Panc1 (cell line): ENCODE measurements around the gene SIGLEC8. TPM values are rescaled to one million over a fixed set of nuclear protein-coding genes. Genes with fewer than 3 reads are reported as not detected.

Source experiments
- ATAC-seq: fragments of 200-7000 bp; cut with Tn5 transposase; 2 replicates; pipeline ENCODE4 v1.9.1; 2020; ENCODE audit warnings: mild to moderate bottlenecking, moderate library complexity
- BruUV-seq: library from RNA; stranded (reverse); fragments of 400-500 nt; replicated peaks from 2 replicates; lab custom pipeline; 2021; lab: Mats Ljungman, UMichigan
- CTCF ChIA-PET: fragments of 300-600 bp; sonication (Branson Sonifier 250); formaldehyde crosslinking; loops from one replicate; lab custom pipeline; 2022; ENCODE audit warnings: antibody characterized with exemption; lab: Charles Lee
- POLR2A ChIA-PET: fragments of 300-600 bp; sonication (Branson Sonifier 250); formaldehyde crosslinking; loops from one replicate; lab custom pipeline; 2022; ENCODE audit warnings: antibody characterized with exemption; lab: Charles Lee
- DNase-seq: peaks from one replicate; pipeline ENCODE4 v3.0.0-alpha.2; 2010; ENCODE audit warnings: low read depth, low spot score
- H3K27ac ChIP-seq: 2 replicates; pipeline ENCODE4 v1.5.1; 2011; ENCODE audit warnings: mild to moderate bottlenecking, low read length, inconsistent platforms
- H3K27me3 ChIP-seq: fragments of 200-500 bp; sonication (Bioruptor generic); 2 replicates; pipeline ENCODE4 v1.6.0; 2014; ENCODE audit warnings: low read length, inconsistent platforms; ENCODE audit not compliant: control insufficient read depth, insufficient read depth
- H3K36me3 ChIP-seq: fragments of 200-500 bp; sonication (Bioruptor generic); 2 replicates; pipeline ENCODE4 v1.5.1; 2014; ENCODE audit warnings: inconsistent platforms, mild to moderate bottlenecking, low read length, moderate library complexity; ENCODE audit not compliant: control insufficient read depth, insufficient read depth
- H3K4me1 ChIP-seq: 2 replicates; pipeline ENCODE4 v1.5.1; 2011; ENCODE audit warnings: inconsistent platforms, mild to moderate bottlenecking, low read length, moderate library complexity; ENCODE audit not compliant: control insufficient read depth, insufficient read depth
- H3K4me3 ChIP-seq, 2 experiments: 2 replicates each; pipeline ENCODE4 v1.5.1; 2011 to 2012; ENCODE audit warnings: low read depth in 2 of 2, low read length in 2 of 2, mild to moderate bottlenecking in 2 of 2, inconsistent platforms in 1 of 2, moderate library complexity in 1 of 2
- H3K9me3 ChIP-seq: fragments of 200-500 bp; sonication (Bioruptor generic); 2 replicates; pipeline ENCODE4 v1.5.1; 2014; ENCODE audit warnings: low read depth, mild to moderate bottlenecking, inconsistent platforms, low read length, moderate library complexity; ENCODE audit not compliant: control insufficient read depth, insufficient read depth
- POLR2AphosphoS5 ChIP-seq: IDR thresholded peaks from 2 replicates; pipeline ENCODE4 v1.6.1; 2012; ENCODE audit warnings: mild to moderate bottlenecking, low read depth, low read length, moderate library complexity
- SIN3A ChIP-seq: IDR thresholded peaks from 2 replicates; pipeline ENCODE4 v1.6.1; 2012; ENCODE audit warnings: low read depth, mild to moderate bottlenecking, low read length, moderate library complexity, borderline replicate concordance; ENCODE audit not compliant: insufficient read depth
- TCF7L2 ChIP-seq: IDR thresholded peaks from 2 replicates; pipeline ENCODE4 v1.6.1; 2011; ENCODE audit warnings: mild to moderate bottlenecking, low read depth, low read length, inconsistent platforms
- in situ Hi-C: cut with HindIII; loops from 2 replicates; pipeline ENCODE4 v1.10.0; 2016; ENCODE audit warnings: low sequenced_read_pairs, low pct_unique_long_range_greater_than_20kb
- intact Hi-C: fragments of 100-400 bp; cut with micrococcal nuclease; formaldehyde crosslinking; loops from one replicate; pipeline ENCODE4 v1.10.0; 2022; ENCODE audit not compliant: unreplicated experiment
- total RNA-seq: library from RNA; stranded (reverse); gene quantifications from one replicate; pipeline ENCODE4 v1.2.1, GENCODE V29; 2021; ENCODE audit not compliant: unreplicated experiment
- TF ChIP-seq, protein P1 (sequence below): fragments of 450-650 bp; IDR thresholded peaks from 2 replicates; pipeline ENCODE4 v1.5.1; 2017; ENCODE audit warnings: mild to moderate bottlenecking
- TF ChIP-seq, protein P2 (sequence below), 2 experiments: IDR thresholded peaks; 2 replicates each; pipeline ENCODE4 v1.6.1; 2011 to 2012; ENCODE audit warnings: low read depth in 2 of 2, control low read depth in 1 of 2, low read length in 1 of 2, mild to moderate bottlenecking in 1 of 2, moderate library complexity in 1 of 2; ENCODE audit not compliant: insufficient read depth in 1 of 2

The SIGLEC8 gene
- total RNA-seq, 1 experiment from 2014 or later = not detected

DNA sequence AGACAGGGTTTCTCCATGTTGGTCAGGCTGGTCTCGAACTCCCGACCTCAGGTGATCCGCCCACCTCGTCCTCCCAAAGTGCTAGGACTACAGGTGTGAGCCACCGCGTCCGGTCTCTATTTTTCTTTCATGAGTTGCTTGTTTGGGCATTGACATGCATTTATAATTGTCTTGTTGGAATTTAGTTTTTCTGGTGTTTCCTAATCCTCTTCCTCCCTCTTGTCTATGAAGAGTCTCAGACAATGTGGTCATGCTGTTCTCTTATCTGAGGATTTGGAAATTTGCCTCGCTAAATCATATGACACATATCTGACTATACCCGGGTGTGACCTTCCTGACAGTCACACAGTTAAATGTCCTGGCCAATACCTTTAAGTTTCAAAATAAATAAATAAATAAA, 12.7 kb upstream of the SIGLEC8 start:
- DNase-seq (no peak), ATAC-seq (no peak)
- POLR2A ChIA-PET = no interaction called here
- TF ChIP-seq, protein P1, sequence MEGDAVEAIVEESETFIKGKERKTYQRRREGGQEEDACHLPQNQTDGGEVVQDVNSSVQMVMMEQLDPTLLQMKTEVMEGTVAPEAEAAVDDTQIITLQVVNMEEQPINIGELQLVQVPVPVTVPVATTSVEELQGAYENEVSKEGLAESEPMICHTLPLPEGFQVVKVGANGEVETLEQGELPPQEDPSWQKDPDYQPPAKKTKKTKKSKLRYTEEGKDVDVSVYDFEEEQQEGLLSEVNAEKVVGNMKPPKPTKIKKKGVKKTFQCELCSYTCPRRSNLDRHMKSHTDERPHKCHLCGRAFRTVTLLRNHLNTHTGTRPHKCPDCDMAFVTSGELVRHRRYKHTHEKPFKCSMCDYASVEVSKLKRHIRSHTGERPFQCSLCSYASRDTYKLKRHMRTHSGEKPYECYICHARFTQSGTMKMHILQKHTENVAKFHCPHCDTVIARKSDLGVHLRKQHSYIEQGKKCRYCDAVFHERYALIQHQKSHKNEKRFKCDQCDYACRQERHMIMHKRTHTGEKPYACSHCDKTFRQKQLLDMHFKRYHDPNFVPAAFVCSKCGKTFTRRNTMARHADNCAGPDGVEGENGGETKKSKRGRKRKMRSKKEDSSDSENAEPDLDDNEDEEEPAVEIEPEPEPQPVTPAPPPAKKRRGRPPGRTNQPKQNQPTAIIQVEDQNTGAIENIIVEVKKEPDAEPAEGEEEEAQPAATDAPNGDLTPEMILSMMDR = no peak
- TF ChIP-seq POLR2AphosphoS5 = no peak
- no peak for TF ChIP-seq SIN3A
- TF ChIP-seq, protein P2, sequence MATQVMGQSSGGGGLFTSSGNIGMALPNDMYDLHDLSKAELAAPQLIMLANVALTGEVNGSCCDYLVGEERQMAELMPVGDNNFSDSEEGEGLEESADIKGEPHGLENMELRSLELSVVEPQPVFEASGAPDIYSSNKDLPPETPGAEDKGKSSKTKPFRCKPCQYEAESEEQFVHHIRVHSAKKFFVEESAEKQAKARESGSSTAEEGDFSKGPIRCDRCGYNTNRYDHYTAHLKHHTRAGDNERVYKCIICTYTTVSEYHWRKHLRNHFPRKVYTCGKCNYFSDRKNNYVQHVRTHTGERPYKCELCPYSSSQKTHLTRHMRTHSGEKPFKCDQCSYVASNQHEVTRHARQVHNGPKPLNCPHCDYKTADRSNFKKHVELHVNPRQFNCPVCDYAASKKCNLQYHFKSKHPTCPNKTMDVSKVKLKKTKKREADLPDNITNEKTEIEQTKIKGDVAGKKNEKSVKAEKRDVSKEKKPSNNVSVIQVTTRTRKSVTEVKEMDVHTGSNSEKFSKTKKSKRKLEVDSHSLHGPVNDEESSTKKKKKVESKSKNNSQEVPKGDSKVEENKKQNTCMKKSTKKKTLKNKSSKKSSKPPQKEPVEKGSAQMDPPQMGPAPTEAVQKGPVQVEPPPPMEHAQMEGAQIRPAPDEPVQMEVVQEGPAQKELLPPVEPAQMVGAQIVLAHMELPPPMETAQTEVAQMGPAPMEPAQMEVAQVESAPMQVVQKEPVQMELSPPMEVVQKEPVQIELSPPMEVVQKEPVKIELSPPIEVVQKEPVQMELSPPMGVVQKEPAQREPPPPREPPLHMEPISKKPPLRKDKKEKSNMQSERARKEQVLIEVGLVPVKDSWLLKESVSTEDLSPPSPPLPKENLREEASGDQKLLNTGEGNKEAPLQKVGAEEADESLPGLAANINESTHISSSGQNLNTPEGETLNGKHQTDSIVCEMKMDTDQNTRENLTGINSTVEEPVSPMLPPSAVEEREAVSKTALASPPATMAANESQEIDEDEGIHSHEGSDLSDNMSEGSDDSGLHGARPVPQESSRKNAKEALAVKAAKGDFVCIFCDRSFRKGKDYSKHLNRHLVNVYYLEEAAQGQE (IDR thresholded peaks at IDR 0.05; ENCODE audit: insufficient read depth in 1 of 2, low read depth in 2 of 2, low read length in 1 of 2) = no peak
- TF ChIP-seq TCF7L2 = no peak
- no TSS peak for BruUV-seq
- CTCF ChIA-PET = interaction anchor here (1.1 kb wide), 1 partner anchor 190 kb away, joined by 3 read pairs; no protein-coding TSS in a partner anchor
- H3K9me3 ChIP-seq = no peaks in the 10 kb centered on the region
- no peaks in the 10 kb centered on the region; the same call in 1 of the 2 replicates for H3K27me3 ChIP-seq
- intact Hi-C loops (no loop called here), in situ Hi-C loops (no loop called here)
- H3K4me3 ChIP-seq = no peak overlapping the region
- no peaks in the 10 kb centered on the region for H3K36me3 ChIP-seq
- no peaks in the 10 kb centered on the region for H3K4me1 ChIP-seq
- H3K27ac ChIP-seq = no peak overlapping the region

DNA sequence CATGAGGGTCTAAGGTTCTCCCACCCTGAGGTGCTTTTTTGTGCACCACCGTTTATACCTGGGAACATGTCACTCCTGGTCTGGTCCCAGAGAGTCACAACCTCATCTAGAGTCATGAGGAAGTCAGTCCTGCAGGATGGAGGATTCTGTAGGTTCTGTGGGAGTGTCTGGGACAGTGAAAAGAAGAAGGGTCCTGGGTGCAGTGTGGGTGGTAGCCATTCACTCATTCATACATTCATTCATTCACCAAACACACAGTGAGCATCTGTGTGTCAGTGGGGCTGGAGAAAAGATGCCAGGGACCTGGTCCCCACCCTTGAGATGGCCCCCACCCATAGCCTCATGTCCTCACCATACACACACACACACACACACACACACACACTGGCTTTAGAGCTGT, 11.4 kb upstream of the SIGLEC8 start:
- in situ Hi-C loops = no loop called here
- no peak for ATAC-seq
- CTCF ChIA-PET = no interaction called here
- no TSS peak for BruUV-seq
- TF ChIP-seq TCF7L2 (no peak), POLR2AphosphoS5 (no peak), SIN3A (no peak)
- TF ChIP-seq, protein P2 (IDR thresholded peaks at IDR 0.05; ENCODE audit: insufficient read depth in 1 of 2, low read depth in 2 of 2, low read length in 1 of 2) = no peak
- TF ChIP-seq, protein P1 = no peak
- H3K9me3 ChIP-seq = no peaks in the 10 kb centered on the region
- POLR2A ChIA-PET = no interaction called here
- no peak for DNase-seq
- intact Hi-C loops = no loop called here
- no peak overlapping the region for H3K27ac ChIP-seq
- peaks cover 5% of the 10 kb centered on the region; the same call in 1 of the 2 replicates for H3K27me3 ChIP-seq
- H3K36me3 ChIP-seq = no peaks in the 10 kb centered on the region
- no peak overlapping the region for H3K4me3 ChIP-seq
- H3K4me1 ChIP-seq = no peaks in the 10 kb centered on the region
